HK-2 (cell line): ENCODE measurements around the gene ABHD17B.

Experiments
- DNase-seq: peaks from one replicate; pipeline ENCODE4 v3.0.0-alpha.2; 2018; ENCODE audit not compliant: unreplicated experiment

ABHD17B gene

GRCh38 chr9:71878327-71879274, 32.4 kb downstream of the ABHD17B start:
- no peak for DNase-seq

- DNase-seq, result no peak
Measured at GRCh38 chr9:71876829-71877228, 34.2 kb downstream of the ABHD17B start.

- DNase-seq, result no peak
Measured at GRCh38 chr9:71876106-71876505, 34.9 kb downstream of the ABHD17B start.

GRCh38 chr9:71875345-71875744, 35.6 kb downstream of the ABHD17B start:
- DNase-seq, result no peak

- DNase-seq, result no peak
Measured at GRCh38 chr9:71863631-71864030, 47.4 kb downstream of the ABHD17B start.

- no peak for DNase-seq
Measured at GRCh38 chr9:71861618-71862017, 49.4 kb downstream of the ABHD17B start.

GRCh38 chr9:71859939-71860338, 51.1 kb downstream of the ABHD17B start:
- DNase-seq, result no peak

GRCh38 chr9:71858812-71859211, 52.2 kb downstream of the ABHD17B start:
- no peak for DNase-seq

- DNase-seq, result no peak
Measured at GRCh38 chr9:71858102-71858798, 52.7 kb downstream of the ABHD17B start.

- no peak for DNase-seq
Measured at GRCh38 chr9:71857159-71857558, 53.8 kb downstream of the ABHD17B start.

GRCh38 chr9:71854811-71855210, 56.2 kb downstream of the ABHD17B start:
- DNase-seq, result no peak

- no peak for DNase-seq
Measured at GRCh38 chr9:71853084-71853483, 57.9 kb downstream of the ABHD17B start.

GRCh38 chr9:71850996-71851395, 60.0 kb downstream of the ABHD17B start:
- no peak for DNase-seq

GRCh38 chr9:71847892-71848291, 63.1 kb downstream of the ABHD17B start:
- no peak for DNase-seq

GRCh38 chr9:71844808-71845207, 66.2 kb downstream of the ABHD17B start:
- no peak for DNase-seq

- DNase-seq, result no peak
Measured at GRCh38 chr9:71839668-71840067, 71.3 kb downstream of the ABHD17B start.

GRCh38 chr9:71835596-71835995, 75.4 kb downstream of the ABHD17B start:
- no peak for DNase-seq

- no peak for DNase-seq
Measured at GRCh38 chr9:71830929-71831328, 80.1 kb downstream of the ABHD17B start.

GRCh38 chr9:71830153-71830552, 80.8 kb downstream of the ABHD17B start:
- no peak for DNase-seq

GRCh38 chr9:71826279-71826678, 84.7 kb downstream of the ABHD17B start:
- no peak for DNase-seq

GRCh38 chr9:71824257-71824656, 86.7 kb downstream of the ABHD17B start:
- no peak for DNase-seq

GRCh38 chr9:71822935-71823334, 88.1 kb downstream of the ABHD17B start:
- DNase-seq, result no peak

GRCh38 chr9:71822456-71822855, 88.5 kb downstream of the ABHD17B start:
- no peak for DNase-seq
